HTR-8/SVneo (cell line): Measurements from ENCODE around the gene FEZF2.

ENCODE experiments used
- DNase-seq: peaks from one replicate; pipeline ENCODE4 v3.0.0; 2011; ENCODE audit warnings: low spot score, mixed read lengths; ENCODE audit not compliant: insufficient read length
- FAIRE-seq: peaks from 2 replicates; lab custom pipeline; 2011; peaks lifted over from hg19 to GRCh38; lab: Jason Lieb, UNC

Gene FEZF2

DNA sequence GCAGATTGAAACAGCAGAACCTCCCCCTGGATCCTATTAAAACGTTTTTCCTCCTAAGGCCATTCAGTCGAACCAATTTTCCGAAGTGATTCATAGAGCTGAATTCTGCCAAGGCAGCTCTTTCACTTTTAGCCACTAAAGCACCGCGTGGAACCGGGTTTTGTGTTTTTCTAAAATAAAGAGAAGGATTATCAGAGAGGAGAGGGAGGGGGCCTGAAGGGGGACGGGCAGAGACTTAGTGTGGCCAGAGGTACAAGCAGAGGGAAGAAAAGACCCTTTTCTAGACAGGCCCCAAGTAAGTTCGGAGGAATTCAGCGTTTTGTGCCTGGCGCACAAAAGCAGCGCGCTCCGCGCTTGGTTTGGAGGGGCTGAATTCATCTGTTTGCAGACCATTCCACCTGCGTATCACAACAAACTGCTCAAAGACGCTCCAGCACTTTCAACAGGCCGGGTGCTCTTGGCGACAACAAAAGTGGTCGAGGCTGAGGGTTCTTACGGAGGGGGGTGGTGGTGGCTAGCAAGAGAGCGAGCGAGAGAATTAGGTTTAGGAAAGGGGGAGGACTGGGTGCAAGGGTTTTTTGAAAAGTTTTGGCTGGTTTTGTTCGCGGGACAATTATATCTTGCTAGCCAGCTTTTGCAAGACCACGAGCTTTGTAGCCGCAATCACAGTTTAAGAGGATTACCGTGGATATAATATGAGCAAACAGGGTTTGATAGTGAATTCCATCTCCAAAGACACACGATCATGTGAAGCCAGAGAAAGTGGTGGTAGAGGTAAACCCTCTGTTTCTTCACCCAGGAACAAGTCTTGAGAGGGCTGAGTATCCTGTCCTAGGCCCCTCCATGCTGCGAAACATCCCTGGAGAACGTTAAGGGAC is 1.2 kb upstream of the FEZF2 start:
- FAIRE-seq (no peak), DNase-seq (no peak)

DNA sequence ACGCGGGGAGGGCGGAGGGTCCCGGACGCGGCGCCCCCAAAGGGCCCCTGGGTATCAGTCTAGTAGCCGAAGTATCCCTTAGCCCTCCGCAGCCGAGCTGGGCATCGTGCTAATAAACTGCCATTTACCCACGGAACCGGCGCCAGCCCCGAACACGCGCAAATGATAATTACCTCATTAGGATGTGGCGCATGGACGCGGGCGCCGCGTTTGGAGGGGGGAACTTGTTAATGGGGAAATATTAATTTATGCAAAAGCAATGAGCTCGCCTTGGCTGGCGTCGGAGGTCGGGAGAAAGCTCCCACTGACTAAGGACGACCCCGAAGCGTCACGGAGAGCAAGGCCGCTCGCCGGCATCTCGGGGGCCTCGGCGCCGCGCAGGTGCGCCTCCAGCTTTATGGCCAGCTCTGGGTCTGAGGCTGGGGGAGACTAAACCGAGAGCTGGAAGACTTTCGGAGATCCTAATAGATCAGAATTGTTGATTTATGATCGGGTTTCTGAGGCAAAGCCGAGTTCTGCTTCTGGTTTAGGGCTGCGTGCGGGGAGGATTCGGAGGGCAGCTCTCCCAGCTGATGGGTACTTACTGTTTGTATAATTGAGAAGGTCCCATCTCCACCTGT is 474 bp upstream of the FEZF2 start:
- FAIRE-seq: no peak

DNA sequence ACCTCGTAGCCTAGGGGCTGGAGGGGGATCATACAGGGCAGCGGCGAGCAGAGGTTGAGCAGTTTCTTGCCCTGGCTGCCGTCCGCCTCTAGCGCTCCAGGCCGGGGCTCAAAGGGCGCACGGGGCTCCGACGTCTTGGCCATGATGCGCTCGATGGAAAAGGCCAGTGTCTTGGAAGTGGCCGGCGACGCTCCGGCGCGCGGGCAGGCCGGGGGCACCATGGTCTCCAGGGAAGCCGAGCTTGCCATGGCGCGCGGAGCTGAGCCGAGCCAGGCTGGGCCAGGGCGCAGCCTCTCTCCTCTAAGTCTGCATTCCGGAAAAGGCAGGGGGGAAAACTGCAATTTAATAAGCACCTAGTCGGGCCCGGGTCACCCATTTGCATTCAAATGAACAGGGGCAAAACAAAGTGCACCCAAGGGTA is 719 bp downstream of the FEZF2 start:
- DNase-seq (no peak), FAIRE-seq (no peak)

More for the DNA sequence above, 474 bp upstream of the FEZF2 start:
- no peak for DNase-seq

DNA sequence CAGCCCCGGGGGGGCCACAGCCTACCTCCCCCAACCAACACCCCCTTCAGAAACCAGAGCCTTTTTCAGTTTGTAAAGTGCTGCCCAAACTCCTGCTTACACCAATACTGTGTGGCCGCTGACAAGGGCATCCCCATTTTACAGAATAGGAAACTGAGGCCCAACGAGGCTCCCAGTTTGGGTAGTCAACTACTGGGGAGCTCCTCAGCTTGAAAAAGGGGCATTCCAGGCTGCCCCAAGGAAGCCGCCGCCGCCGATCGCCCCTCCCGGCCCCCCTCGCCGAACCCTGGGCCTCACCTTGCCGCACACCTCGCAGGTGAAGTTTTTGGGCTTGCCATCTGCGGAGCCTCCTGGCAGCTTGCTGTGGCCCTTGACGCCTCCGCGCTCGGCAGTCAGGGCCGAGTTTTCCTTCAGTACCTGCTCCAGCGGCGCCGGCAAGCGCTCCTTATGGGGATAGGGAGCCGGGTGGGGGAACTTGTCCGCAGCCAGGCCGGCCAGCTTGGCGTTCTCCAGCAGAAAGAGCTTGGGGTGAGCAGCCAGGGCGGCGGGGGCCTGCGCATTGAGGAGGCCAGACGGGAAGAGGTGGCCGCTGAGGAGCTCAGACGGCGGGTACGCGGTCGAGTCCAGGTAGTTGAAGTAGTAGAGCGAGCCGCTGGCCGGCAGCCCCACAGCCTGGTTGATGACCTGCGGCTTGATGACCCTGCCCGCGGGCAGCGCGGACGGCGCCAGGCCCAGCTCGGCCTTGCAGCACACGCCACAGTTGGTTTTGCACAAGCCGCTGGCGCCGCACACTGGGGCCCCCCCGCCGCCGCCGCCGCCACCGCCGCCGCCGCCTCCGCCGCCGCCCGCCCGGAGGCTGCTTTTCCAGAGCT is 1.4 kb downstream of the FEZF2 start:
- no peak for DNase-seq
- FAIRE-seq: no peak

DNA sequence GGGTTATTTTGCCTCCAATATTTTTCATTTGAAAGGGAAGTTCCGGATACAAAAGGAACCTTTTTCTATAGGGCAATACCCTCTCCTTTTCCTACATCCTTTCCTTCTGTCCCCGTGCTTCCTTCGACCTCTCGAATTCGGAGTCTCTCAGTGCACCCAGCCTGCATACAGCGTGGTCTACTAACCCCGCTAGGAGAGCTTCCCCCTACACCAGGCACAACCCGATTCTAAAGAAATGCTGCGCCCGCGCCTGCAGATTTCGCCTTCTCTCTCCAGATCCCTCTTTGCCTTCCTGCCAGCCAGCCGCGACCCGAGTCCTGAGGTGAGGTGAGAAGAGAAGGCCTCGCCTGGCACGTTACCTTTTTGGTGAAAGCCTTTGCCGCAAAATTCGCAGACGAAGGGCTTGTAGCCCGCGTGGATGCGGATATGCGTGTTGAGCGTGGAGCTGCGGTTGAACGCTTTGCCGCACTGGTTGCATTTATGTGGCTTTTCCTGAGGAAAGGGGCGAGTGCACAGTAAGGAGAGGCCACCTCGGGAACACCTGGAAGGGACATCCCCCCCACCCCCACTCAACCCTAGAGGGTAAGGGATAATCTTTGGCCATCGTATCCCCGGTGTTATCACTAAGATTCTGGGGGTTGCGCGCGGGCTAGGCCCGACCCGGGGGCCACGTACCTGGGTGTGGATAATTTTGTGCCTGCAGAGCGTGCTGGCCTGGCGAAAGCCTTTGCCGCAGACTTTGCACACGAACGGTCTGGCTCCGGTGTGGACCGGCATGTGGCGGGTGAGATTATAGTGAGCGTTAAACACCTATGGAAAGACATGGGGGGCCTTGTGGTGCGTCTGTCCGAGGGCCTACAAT is 2.3 kb downstream of the FEZF2 start:
- DNase-seq (no peak), FAIRE-seq (no peak)

DNA sequence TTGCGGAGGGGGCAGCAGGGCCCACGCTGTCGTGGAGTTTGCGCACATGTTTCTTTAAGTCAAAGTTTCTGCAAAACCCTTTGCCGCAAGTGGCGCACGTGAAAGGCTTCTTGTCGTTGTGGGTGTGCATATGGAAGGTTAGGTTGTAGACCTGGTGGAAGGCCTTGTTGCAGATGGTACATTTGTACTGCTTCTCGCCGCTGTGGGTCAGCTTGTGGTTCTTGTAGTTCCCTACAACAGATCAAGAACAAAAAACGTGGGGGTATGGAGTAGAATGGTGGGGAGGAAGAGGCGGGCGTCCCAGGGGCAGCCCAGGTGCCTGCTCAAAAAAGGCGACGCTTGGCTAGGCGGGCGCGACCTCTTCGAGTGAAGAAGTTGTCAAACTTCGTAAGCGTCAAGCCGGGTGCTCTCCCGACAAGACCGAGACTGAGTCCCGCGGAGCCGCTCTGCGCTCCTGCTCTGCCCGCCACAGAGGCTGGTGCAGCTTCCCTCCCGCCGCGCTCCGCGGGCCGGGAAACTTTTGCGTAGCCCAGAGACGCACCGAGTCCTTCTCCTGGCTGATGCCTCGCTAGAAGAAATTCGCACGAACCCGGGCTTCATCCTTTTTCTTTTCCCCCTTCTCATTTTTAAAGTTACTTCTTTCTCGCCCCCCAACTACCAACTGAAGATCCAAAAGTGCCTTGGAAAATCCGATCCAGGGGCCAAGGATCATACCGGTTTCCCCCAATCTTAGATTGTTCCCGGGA is 3.1 kb downstream of the FEZF2 start:
- DNase-seq (no peak), FAIRE-seq (no peak)

DNA sequence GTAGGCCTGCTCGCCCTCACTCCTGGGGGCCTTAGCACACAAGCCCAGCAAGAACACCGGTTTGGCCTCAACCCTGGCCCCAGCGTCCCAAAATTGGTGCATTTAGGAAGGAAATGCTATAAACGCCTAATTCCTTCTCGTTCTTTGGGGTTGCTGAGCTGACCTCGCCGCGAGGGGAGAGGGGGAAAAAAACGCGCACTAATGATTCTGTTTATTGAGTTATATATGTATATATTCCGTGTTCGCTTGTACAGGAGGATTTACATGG is 3.9 kb downstream of the FEZF2 start:
- DNase-seq (no peak), FAIRE-seq (no peak)

- no peak for DNase-seq
- FAIRE-seq: no peak
Observed at GRCh38 chr3:62368705-62369475, 4.5 kb downstream of the FEZF2 start.

DNA sequence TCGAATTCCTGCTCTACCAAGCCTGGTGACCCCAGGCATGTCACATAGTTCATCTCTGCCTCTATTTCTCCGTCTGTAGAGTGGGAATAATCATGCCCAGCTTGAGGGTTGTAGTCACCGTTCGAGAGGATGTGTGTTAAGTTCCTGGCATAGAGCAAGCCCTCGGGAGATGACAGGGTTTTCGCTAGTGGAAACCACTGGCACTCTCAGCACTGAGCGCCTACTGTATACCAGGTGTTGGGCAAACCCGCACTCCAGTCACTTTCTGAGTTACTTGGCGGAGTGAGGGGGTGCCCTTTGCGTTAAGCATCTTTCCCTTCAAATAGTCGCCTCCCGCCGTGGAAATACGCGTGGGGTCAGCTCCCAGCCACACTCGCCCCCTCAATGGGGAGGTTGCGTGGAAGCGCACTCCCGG is 5.1 kb downstream of the FEZF2 start:
- FAIRE-seq: no peak

DNA sequence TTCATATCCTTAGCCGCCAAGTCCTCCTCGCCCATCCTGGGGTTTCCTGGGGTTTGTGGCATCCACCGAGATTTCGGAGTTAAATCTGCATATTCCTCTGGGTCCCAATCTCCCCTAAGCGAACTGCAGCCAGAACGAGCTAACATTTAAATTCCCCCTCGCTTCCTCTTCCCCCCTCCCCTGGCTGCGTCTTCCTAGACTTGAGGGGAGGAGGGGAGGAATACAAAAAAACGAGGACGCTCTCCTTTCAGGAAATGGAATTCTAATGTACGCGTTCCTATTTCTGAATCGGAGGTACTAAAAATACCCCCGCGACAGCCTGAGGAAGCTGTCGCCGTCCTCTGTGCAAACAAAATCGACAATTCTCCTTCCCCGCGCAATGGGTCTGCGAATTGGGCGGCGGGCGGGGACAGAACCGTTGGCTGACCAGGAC is 5.6 kb downstream of the FEZF2 start:
- no peak for DNase-seq
- FAIRE-seq: no peak

More for the DNA sequence above, 5.1 kb downstream of the FEZF2 start:
- no peak for DNase-seq

- DNase-seq (no peak), FAIRE-seq (no peak)
Observed at GRCh38 chr3:62366126-62366484, 7.2 kb downstream of the FEZF2 start.

GRCh38 chr3:62365391-62366125 is 7.8 kb downstream of the FEZF2 start:
- DNase-seq (no peak), FAIRE-seq (no peak)

DNA sequence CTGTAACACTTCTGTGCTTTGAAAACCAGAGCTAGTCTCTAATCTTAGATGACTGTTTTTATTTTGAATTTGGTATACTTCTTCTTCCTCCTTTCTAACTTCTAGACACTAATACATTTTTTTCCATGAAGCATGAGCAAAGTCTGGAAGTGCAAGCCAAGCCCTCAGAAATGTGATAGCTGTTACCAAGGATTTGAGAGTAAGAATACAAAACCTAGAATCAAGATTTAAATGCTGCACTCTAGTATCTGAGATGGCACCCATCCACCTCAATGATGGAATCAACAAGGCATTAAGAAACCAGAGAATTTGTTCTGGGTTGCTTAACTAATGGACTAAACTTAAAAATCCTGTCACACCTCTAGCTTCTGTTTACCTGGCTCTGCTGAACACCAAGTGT is 9.2 kb downstream of the FEZF2 start:
- no peak for FAIRE-seq
- no peak for DNase-seq

DNA sequence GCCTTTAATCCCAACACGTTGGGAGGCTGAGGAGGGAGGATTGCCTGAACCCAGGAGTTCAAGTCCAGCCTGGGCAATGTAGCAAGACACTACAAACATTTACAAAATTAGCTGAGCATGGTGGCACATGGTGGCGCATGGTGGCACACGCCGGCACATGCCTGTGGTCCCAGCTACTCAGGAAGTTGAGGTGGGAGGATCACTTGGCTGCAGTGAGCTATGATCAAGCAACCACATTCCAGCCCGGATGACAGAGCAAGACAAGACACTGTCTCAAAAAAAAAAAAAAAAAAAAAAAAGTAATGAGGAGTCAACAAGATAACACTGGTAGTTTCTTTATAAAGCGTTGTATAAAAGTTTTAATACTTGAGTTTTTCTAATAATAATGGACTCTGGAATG is 10.1 kb downstream of the FEZF2 start:
- FAIRE-seq: no peak

GRCh38 chr3:62361824-62362223 is 11.5 kb downstream of the FEZF2 start:
- DNase-seq (no peak), FAIRE-seq (no peak)

More for the DNA sequence above, 10.1 kb downstream of the FEZF2 start:
- DNase-seq: no peak

- no peak for FAIRE-seq
- no peak for DNase-seq
Observed at GRCh38 chr3:62361261-62361660, 12.1 kb downstream of the FEZF2 start.

- FAIRE-seq: no peak
- DNase-seq: no peak
Observed at GRCh38 chr3:62359531-62359930, 13.8 kb downstream of the FEZF2 start.

- FAIRE-seq: no peak
Observed at GRCh38 chr3:62356356-62356755, 17.0 kb downstream of the FEZF2 start.

More at GRCh38 chr3:62356356-62356755, 17.0 kb downstream of the FEZF2 start:
- no peak for DNase-seq
